ENCODE data around the gene H6PD.

DNA sequence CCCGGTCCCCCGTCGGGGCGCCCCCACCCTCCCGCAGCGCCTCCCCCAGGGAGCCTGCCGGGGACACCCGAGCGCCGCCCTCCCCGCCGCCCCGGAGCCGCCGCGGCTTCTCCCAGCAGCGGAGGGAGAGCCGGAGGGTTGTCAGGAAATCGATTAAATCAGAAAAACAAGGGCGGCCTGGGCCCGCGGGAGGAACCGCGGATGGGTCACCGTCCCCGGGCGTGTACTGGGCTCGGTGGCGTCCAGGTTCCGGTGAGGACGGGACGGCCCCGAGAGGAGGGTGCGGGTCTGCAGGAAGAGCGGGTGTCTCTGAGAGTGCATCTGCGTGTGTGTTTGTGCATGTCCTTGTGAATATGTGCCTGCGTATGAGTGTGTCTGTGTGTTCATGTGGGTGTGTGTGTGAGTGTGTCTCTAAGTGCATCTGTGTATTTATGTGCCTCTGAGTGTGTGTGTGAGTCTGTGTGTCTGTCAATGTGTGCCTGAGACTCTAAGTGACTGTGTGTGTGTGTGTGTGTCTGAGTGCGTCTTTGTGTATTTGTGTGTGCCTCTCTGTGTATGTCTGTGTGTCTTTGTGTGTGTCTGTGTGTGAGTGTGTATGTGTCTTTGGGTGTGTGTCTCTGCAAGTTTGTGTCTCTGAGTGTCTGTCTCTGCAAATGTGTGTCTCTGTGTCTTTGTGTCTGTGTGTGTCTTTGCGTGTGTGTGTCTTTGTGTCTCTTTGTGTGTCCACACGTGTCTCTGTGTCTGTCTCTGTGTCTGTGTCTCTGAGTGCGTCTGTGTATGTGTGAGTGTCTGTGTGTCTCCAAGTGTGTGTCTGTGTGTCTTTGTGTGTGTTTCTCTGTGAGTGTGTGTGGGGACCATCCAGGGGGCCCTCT, 59.2 kb downstream of the H6PD start:
- TF ChIP-seq POLR2A (IDR thresholded peaks at IDR 0.05; ENCODE audit: low read depth, low read length) (no peak), POU2F2 (IDR thresholded peaks at IDR 0.05; ENCODE audit: low read depth, low read length) (no peak), POLR2AphosphoS5 (IDR thresholded peaks at IDR 0.05; ENCODE audit: low read depth, low read length) (no peak), TAF1 (IDR thresholded peaks at IDR 0.05; ENCODE audit: low read depth, low read length) (no peak), SPI1 (IDR thresholded peaks at IDR 0.05; ENCODE audit: low read depth, low read length) (no peak), PAX5 (IDR thresholded peaks at IDR 0.05; ENCODE audit: insufficient read depth, low read length, severe bottlenecking) (no peak)

Measured in GM12891 (cell line).